Esophagus squamous epithelium (tissue), 4 donors: ENCODE results near the gene FGF1.

Experiments used
- POLR2A ChIP-seq, 4 donors: fragments of 450-650 bp; IDR thresholded peaks; one replicate each; pipeline ENCODE4 v1.6.1; 2017; ENCODE audit warnings: antibody characterized with exemption in 4 of 4, mild to moderate bottlenecking in 4 of 4, moderate library complexity in 3 of 4
- TF ChIP-seq, protein P1 (sequence below), 6 experiments: fragments of 450-650 bp in 4 of 6; fragments of 200-600 bp in 2 of 6; sonication (generic) in 2 of 6; IDR thresholded peaks; one replicate each; pipeline ENCODE4 v1.5.1; 2016 to 2019; ENCODE audit warnings: antibody characterized with exemption in 6 of 6, mild to moderate bottlenecking in 4 of 6, moderate library complexity in 4 of 6

DNA sequence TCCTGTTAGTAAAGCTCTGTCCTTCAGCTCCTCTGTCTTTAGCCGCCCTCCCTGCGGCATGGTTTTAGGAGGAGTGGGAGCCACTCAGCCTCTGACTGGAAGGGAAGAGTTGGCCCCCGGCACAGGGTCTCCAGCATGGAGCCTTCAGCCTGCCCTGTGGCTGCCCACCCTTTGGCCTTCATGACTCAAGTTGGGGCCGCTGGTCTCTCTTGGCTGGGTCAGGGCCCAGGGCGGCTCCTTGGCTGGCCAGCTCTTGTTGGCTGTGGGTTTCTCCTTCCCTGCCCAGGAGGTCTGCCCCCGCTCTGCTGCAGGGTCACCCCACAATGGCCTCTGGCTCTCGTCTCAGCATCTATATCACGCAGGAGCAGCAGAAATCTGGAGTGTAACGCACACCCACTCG is 25.7 kb downstream of the FGF1 start:
- TF ChIP-seq, protein P1, sequence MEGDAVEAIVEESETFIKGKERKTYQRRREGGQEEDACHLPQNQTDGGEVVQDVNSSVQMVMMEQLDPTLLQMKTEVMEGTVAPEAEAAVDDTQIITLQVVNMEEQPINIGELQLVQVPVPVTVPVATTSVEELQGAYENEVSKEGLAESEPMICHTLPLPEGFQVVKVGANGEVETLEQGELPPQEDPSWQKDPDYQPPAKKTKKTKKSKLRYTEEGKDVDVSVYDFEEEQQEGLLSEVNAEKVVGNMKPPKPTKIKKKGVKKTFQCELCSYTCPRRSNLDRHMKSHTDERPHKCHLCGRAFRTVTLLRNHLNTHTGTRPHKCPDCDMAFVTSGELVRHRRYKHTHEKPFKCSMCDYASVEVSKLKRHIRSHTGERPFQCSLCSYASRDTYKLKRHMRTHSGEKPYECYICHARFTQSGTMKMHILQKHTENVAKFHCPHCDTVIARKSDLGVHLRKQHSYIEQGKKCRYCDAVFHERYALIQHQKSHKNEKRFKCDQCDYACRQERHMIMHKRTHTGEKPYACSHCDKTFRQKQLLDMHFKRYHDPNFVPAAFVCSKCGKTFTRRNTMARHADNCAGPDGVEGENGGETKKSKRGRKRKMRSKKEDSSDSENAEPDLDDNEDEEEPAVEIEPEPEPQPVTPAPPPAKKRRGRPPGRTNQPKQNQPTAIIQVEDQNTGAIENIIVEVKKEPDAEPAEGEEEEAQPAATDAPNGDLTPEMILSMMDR (IDR thresholded peaks at IDR 0.05) = no peak
- TF ChIP-seq POLR2A (IDR thresholded peaks at IDR 0.05) = no peak
